ENCODE data around the gene CORIN.
A peak's percentile ranks its signal among the peaks of the same experiment; 100 is the strongest.
"Not testable (repeated sequence)": the region's sequence is repeated elsewhere in the genome, so short reads cannot be mapped to it uniquely, and the experiment has no call there.

Gene CORIN

DNA sequence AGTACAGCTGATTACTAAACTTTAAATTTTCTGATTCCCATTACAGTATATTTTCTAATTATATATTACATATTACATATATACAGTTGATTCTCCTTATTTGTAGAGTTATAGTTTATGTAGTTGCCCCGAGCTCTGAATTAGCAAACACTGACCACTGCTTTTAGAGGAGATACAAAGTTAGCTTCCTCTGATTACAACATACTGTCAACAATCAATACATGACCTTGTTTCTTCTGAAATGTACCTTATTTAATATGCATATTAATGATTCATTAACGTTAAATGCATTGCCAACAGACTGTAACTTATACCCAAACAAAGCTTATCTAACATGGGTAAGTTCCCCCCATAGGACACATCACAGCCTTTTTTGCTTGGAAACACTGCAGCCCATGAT is 271.3 kb downstream of the CORIN start:
- POLR2A ChIA-PET: no interaction called here
- H3K4me3 ChIP-seq (ENCODE audit: low read depth, low read length): no peak overlapping the region
- CTCF ChIA-PET: interaction anchor here (1.3 to 4.6 kb wide), 7 partner anchors 7 to 104 kb away, joined by 4 to 35 read pairs (median 10); partner anchors contain the start of gene COMMD8
- no peak for TF ChIP-seq CTCF (IDR thresholded peaks at IDR 0.05; ENCODE audit: insufficient read depth, low read length, missing control alignments)
- DNase-seq (ENCODE audit: low read depth, low spot score): no peak

DNA sequence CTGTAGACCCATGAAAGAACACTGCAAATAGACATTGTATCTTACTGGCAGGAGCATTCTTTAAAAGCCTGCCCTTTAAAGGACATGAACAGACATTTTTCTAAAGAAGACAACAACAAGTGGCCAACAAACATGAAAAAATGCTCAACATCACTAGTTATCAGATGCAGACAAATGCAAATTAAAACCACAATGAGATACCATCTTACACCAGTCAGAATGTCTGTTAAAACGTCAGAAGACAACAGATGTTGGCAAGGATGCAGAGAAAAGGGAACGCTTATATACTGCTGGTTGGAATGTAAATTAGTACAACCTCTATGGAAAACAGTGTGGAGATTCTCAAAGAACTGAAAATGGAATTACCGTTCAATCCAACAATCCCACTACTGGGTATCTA is 275.6 kb downstream of the CORIN start:
- no peak overlapping the region for H3K4me3 ChIP-seq (ENCODE audit: low read depth, low read length)
- TF ChIP-seq CTCF (IDR thresholded peaks at IDR 0.05; ENCODE audit: insufficient read depth, low read length, missing control alignments): no peak
- ChIA-PET CTCF (interaction anchor here (1.3 to 3.7 kb wide), 3 partner anchors 52 to 630 kb away, joined by 4 to 29 read pairs (median 15); no protein-coding TSS in a partner anchor), POLR2A (no interaction called here)
- DNase-seq (ENCODE audit: low read depth, low spot score): peak; percentile 7

DNA sequence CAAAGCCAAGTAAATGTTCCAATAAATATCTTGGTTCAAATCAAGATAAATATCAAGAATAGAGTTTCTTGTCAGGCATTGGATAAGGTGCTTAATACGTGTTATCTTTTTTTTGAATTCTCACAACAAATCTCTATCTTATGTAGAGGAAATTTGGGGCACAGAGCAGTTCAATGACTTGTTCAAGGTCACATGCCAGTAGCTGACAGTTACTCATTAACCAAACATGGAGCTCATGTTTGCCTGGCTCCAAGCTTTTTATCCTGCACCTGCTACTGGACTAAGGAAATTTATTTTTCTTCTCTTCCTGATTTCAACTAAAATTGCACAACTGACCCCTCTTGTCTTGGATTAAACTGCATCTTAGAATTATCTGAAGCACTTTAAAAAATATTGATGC is 276.5 kb downstream of the CORIN start:
- ChIA-PET POLR2A (no interaction called here), CTCF (interaction anchor here (1.1 to 1.3 kb wide), 2 partner anchors 9 to 51 kb away, joined by 4 to 5 read pairs; no protein-coding TSS in a partner anchor)
- no peak for TF ChIP-seq CTCF (IDR thresholded peaks at IDR 0.05; ENCODE audit: insufficient read depth, low read length, missing control alignments)
- no peak for DNase-seq (ENCODE audit: low read depth, low spot score)
- H3K4me3 ChIP-seq (ENCODE audit: low read depth, low read length): no peak overlapping the region

DNA sequence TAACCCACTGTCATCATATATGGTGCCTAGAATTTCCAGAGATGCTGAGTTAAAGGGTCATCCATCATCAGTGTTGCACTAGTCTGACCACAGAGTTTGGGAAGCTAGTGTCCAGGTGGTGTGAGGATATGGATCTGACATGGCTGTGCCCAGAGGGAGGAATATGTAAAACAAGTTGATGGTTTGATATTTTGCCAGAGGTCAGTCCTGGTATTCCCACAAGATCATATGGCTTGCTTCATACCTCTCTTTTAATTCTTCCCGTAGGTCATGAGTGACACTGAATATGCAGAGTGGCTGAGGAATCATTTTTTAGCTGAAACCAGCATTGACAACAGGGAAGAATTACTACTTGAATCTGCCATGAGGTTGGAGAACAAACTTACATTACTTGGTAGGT is 277.2 kb downstream of the CORIN start:
- ChIA-PET CTCF (interaction anchor here (1.1 kb wide), 1 partner anchor 9 kb away, joined by 5 read pairs; no protein-coding TSS in a partner anchor), POLR2A (no interaction called here)
- no peak for TF ChIP-seq CTCF (IDR thresholded peaks at IDR 0.05; ENCODE audit: insufficient read depth, low read length, missing control alignments)
- H3K4me3 ChIP-seq (ENCODE audit: low read depth, low read length): no peak overlapping the region
- DNase-seq (ENCODE audit: low read depth, low spot score): no peak

DNA sequence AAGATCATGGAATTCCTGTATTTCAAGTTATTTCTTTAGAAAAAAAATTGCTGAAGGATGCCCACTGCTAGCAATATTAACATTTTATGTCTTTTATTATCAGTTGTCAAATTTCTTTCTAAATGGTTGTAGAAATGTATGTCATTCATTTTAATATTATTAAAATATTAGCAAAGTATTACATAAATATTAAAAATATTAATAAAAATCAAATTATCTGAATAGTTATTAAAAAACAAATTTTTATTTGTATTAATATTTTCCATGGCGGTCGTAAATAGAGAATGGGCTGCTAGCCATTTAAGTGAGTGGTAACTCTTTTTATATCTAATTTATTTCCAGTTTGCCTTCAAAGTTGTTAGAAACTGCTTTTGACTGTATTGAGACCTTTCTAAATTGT is 280.6 kb downstream of the CORIN start:
- ChIA-PET CTCF (no interaction called here), POLR2A (no interaction called here)
- TF ChIP-seq CTCF (IDR thresholded peaks at IDR 0.05; ENCODE audit: insufficient read depth, low read length, missing control alignments): no peak
- DNase-seq (ENCODE audit: low read depth, low spot score): no peak
- no peak overlapping the region for H3K4me3 ChIP-seq (ENCODE audit: low read depth, low read length)

GRCh38 chr4:47555920-47556319 is 281.9 kb downstream of the CORIN start:
- DNase-seq (ENCODE audit: low read depth, low spot score); POLR2A ChIA-PET; H3K4me3 ChIP-seq (ENCODE audit: low read depth, low read length): not testable (repeated sequence)
- CTCF ChIA-PET: interaction anchor here (0.5 to 1.5 kb wide), 4 partner anchors 9 to 151 kb away, joined by 3 to 7 read pairs (median 4); no protein-coding TSS in a partner anchor

All from AG04449 (cell line).